Measurements from ENCODE around the gene TMPRSS11D. TPM values are rescaled to one million over a fixed set of nuclear protein-coding genes. Genes with fewer than 3 reads are reported as not detected.

Gene TMPRSS11D
- total and polyA plus RNA-seq, 8 donors: not detected

DNA sequence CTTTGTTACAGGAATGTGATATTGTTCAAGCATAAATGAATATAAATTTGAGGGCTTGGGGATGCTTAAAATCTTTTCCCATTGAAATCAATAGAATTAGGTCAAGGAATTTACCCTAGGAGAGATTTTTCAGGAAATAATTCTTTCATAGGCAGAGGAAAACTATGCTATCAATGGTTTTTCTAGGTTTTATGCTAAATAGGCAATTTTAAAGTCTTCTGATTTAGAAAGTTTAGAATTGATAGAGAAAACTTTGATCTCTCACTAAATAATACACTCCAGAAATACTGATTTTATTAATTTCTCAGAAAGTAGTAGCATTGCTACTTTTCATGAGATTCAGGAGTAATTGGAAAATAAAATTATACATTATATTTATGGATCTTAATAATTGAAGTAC, 93.1 kb downstream of the TMPRSS11D start:
- Histone ChIP-seq H3K4me1 (no peaks in the 10 kb centered on the region), H3K36me3 (no peaks in the 10 kb centered on the region), H3K4me3 (no peak overlapping the region), H3K27me3 (no peaks in the 10 kb centered on the region), H3K9me3 (no peaks in the 10 kb centered on the region), H3K27ac (no peak overlapping the region)
- no peak for DNase-seq
- TF ChIP-seq, protein P1, sequence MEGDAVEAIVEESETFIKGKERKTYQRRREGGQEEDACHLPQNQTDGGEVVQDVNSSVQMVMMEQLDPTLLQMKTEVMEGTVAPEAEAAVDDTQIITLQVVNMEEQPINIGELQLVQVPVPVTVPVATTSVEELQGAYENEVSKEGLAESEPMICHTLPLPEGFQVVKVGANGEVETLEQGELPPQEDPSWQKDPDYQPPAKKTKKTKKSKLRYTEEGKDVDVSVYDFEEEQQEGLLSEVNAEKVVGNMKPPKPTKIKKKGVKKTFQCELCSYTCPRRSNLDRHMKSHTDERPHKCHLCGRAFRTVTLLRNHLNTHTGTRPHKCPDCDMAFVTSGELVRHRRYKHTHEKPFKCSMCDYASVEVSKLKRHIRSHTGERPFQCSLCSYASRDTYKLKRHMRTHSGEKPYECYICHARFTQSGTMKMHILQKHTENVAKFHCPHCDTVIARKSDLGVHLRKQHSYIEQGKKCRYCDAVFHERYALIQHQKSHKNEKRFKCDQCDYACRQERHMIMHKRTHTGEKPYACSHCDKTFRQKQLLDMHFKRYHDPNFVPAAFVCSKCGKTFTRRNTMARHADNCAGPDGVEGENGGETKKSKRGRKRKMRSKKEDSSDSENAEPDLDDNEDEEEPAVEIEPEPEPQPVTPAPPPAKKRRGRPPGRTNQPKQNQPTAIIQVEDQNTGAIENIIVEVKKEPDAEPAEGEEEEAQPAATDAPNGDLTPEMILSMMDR (IDR thresholded peaks at IDR 0.05): no peak
- FAIRE-seq: no peak
- intact Hi-C loops (cut with DNase I): no loop called here
- no peak for ATAC-seq

GRCh38 chr4:67787311-67787710, 96.5 kb downstream of the TMPRSS11D start:
- Histone ChIP-seq H3K36me3 (no peaks in the 10 kb centered on the region), H3K27me3 (no peaks in the 10 kb centered on the region), H3K4me1 (no peaks in the 10 kb centered on the region), H3K27ac (no peak overlapping the region), H3K4me3 (no peak overlapping the region), H3K9me3 (no peaks in the 10 kb centered on the region)
- intact Hi-C loops (cut with DNase I): no loop called here
- TF ChIP-seq, protein P1 (IDR thresholded peaks at IDR 0.05): no peak
- 90 to 97% methylated on average over 2 of the region's 2 CpGs for WGBS, 2 donors
- DNase-seq: no peak
- no peak for ATAC-seq
- FAIRE-seq: no peak

- Histone ChIP-seq H3K27ac (no peak overlapping the region), H3K27me3 (no peaks in the 10 kb centered on the region), H3K36me3 (no peaks in the 10 kb centered on the region), H3K4me3 (no peak overlapping the region), H3K9me3 (no peaks in the 10 kb centered on the region), H3K4me1 (no peaks in the 10 kb centered on the region)
- 59 to 78% methylated on average over 2 of the region's 2 CpGs for WGBS, 2 donors
- FAIRE-seq (no peak), DNase-seq (no peak), ATAC-seq (no peak)
- intact Hi-C loops (cut with DNase I): no loop called here
- TF ChIP-seq, protein P1 (IDR thresholded peaks at IDR 0.05): no peak
These were observed 98.3 kb downstream of the TMPRSS11D start for GRCh38 chr4:67785528-67785927.

DNA sequence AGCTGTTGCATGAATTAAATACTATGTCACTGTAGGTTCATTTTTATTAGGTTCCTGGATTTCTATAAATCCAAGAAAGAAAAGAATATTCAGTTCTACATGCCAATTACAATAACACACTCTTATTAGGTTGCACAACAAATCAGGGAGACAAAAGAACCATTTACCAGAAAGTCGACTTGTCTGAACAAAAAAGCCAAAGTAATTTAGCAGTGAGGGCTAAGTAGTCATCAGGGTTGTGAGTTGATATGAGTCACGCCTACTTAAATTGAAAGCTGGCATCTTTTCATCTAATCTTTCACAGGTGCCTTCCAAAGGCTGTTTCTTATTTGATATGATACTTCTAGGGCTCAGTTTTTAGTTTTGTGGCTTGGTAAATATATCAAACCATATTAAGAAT, 104.2 kb downstream of the TMPRSS11D start:
- Histone ChIP-seq H3K27ac (no peak overlapping the region), H3K9me3 (no peaks in the 10 kb centered on the region), H3K36me3 (no peaks in the 10 kb centered on the region), H3K4me3 (no peak overlapping the region), H3K4me1 (no peaks in the 10 kb centered on the region), H3K27me3 (no peaks in the 10 kb centered on the region)
- DNase-seq (no peak), FAIRE-seq (no peak), ATAC-seq (no peak)
- TF ChIP-seq, protein P1 (IDR thresholded peaks at IDR 0.05): no peak
- 66 to 80% methylated on average over 2 of the region's 2 CpGs for WGBS, 2 donors
- intact Hi-C loops (cut with DNase I): no loop called here

DNA sequence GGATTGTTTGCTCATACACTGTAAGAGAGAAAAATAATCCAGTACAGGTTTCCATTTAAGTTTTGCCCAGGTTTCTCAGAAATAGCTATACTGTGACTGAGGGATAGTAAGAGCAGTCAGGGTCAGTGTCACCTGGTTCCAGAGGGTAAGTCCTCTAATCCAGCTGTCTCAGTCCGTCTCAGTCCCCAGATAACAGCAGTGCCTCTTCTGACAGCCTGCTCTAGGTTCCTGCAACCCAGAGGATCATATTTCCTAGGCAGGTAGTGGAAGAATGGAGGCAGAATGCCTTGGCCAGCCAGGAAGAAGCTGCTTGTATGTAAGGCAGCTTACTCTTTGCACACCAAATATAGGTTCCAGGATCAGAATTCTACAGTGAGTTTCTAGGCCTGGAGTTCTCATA, 107.1 kb downstream of the TMPRSS11D start:
- WGBS, 2 donors: 36 to 56% methylated on average over 1 of the region's 1 CpG
- H3K4me1 ChIP-seq: no peaks in the 10 kb centered on the region
- DNase-seq: no peak
- no peaks in the 10 kb centered on the region for H3K27me3 ChIP-seq
- no peak for ATAC-seq
- FAIRE-seq: no peak
- no peak overlapping the region for H3K27ac ChIP-seq
- no peaks in the 10 kb centered on the region for H3K36me3 ChIP-seq
- H3K9me3 ChIP-seq: no peaks in the 10 kb centered on the region
- no peak overlapping the region for H3K4me3 ChIP-seq
- intact Hi-C loops (cut with DNase I): no loop called here
- TF ChIP-seq, protein P1 (IDR thresholded peaks at IDR 0.05): no peak

Other genes starting within 250 kb of the TMPRSS11D start
- 10 to 100 TPM; 11.0 to 26.5 (median 16.3) TPM for gene UBA6, start 182.8 kb downstream of the TMPRSS11D start, total RNA-seq
- gene UBA6, start 182.8 kb downstream of the TMPRSS11D start, polyA plus RNA-seq: 1 to 10 TPM; 4.1 to 5.3 TPM
- gene GNRHR, start 129.6 kb downstream of the TMPRSS11D start, total RNA-seq: not detected
- gene GNRHR, start 129.6 kb downstream of the TMPRSS11D start, polyA plus RNA-seq: not detected
- not detected for gene TMPRSS11A, start 79.5 kb upstream of the TMPRSS11D start, total RNA-seq
- gene TMPRSS11A, start 79.5 kb upstream of the TMPRSS11D start, polyA plus RNA-seq: not detected
- not detected for gene TMPRSS11F, start 245.9 kb upstream of the TMPRSS11D start, total RNA-seq
- not detected for gene TMPRSS11F, start 245.9 kb upstream of the TMPRSS11D start, polyA plus RNA-seq

All from pancreas (tissue), 10 donors.